Omental fat pad (tissue), 4 donors: ENCODE measurements around the gene WDR38. TPM values are rescaled to one million over a fixed set of nuclear protein-coding genes. Genes with fewer than 3 reads are reported as not detected.

Experiments used
- ATAC-seq: fragments of 150-250 bp; one replicate; pipeline ENCODE4 v1.9.1; 2016; ENCODE audit warnings: mild to moderate bottlenecking, moderate library complexity; ENCODE audit not compliant: low FRiP score
- DNase-seq: peaks from one replicate; pipeline ENCODE4 v3.0.0-alpha.2; 2019; ENCODE audit warnings: low spot score
- total RNA-seq, 4 donors: library from RNA; depleted of rRNA; stranded (reverse); fragments of >200 nt; gene quantifications; one replicate each; pipeline ENCODE4 v1.1.0, GENCODE V29; 2016
- TF ChIP-seq, protein P1 (sequence below), 3 donors: fragments of 450-650 bp; IDR thresholded peaks; one replicate each; pipeline ENCODE4 v1.5.1; 2016 to 2017; ENCODE audit warnings: antibody characterized with exemption in 3 of 3, mild to moderate bottlenecking in 3 of 3, moderate library complexity in 2 of 3

WDR38 gene
- total RNA-seq, 4 donors from 2014 or later: 0.36 TPM; not detected in 3

DNA sequence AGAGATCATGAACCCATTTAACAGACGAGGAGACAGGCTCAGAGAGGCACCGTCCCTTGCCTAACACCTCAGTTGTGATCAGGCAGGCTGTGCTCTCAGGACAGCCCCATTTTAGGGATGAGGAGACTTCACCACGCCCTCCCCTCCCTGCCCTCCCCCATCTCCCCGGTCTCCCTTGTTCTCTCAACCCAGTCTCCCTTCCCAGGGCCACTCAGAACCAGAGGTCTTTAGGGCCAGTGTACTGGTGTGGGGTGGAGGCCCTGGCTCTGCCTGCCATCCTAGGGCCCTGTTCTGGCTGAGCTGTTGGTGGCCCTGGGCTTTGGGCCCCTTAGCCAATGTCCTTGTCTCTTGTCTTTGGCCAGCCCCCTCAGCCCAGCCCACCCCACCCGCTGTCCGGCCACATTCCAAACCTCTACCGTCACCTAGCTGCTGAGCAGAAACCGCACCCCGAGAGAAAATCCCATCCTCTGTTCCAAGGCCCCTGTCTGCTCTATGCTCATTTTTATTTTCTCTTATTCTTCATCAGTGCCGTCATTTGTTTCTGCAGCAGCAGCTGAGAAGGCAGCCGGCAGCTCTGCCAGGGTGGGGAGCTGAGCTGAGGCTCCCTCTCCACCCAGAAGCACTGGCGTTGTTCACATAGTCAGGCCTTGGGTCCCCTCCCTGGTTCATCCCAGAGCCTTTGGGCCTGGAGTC, 42.5 kb upstream of the WDR38 start:
- TF ChIP-seq, protein P1, sequence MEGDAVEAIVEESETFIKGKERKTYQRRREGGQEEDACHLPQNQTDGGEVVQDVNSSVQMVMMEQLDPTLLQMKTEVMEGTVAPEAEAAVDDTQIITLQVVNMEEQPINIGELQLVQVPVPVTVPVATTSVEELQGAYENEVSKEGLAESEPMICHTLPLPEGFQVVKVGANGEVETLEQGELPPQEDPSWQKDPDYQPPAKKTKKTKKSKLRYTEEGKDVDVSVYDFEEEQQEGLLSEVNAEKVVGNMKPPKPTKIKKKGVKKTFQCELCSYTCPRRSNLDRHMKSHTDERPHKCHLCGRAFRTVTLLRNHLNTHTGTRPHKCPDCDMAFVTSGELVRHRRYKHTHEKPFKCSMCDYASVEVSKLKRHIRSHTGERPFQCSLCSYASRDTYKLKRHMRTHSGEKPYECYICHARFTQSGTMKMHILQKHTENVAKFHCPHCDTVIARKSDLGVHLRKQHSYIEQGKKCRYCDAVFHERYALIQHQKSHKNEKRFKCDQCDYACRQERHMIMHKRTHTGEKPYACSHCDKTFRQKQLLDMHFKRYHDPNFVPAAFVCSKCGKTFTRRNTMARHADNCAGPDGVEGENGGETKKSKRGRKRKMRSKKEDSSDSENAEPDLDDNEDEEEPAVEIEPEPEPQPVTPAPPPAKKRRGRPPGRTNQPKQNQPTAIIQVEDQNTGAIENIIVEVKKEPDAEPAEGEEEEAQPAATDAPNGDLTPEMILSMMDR (IDR thresholded peaks at IDR 0.05): no peak
- DNase-seq: no peak
- ATAC-seq: no peak

DNA sequence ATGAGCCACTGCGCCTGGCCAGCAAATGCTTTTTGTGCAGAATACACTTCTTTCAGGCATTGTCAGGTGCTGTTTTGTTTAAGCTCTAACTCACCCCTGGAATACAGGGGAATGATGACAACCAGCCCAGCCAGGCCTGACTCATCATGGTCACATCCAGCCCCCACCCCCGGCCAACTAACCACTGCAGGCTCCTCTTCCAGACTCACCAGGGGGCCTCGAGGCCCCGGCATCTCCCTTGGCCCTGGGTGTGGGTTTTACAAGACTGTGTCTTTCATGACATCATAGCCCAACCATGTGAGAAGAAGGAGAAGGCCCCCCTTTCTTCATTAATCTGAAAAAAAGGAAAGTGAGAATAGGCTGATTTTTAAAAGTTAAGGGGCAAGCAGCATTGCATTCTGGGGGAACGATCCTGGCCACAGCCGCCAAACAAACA, 40.8 kb upstream of the WDR38 start:
- ATAC-seq (no peak), DNase-seq (no peak)
- TF ChIP-seq, protein P1 (IDR thresholded peaks at IDR 0.05): no peak

DNA sequence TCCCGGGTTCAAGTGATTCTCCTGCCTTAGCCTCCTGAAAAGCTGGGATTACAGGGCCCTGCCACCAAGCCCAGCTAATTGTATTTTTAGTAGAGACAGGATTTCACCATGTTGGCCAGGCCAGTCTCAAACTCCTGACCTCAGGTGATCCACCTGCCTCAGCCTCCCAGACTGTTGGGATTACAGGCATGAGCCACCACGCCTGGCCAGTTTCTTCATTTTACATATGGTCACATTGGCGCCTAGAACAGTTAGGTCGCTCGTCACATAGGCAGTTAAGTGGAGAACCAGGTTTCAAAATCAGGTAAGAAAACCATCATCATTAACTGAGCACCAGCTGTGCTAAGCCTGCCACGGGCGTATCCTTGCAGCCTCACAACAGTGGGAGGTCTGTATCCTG, 40.2 kb upstream of the WDR38 start:
- TF ChIP-seq, protein P1 (IDR thresholded peaks at IDR 0.05): no peak

DNA sequence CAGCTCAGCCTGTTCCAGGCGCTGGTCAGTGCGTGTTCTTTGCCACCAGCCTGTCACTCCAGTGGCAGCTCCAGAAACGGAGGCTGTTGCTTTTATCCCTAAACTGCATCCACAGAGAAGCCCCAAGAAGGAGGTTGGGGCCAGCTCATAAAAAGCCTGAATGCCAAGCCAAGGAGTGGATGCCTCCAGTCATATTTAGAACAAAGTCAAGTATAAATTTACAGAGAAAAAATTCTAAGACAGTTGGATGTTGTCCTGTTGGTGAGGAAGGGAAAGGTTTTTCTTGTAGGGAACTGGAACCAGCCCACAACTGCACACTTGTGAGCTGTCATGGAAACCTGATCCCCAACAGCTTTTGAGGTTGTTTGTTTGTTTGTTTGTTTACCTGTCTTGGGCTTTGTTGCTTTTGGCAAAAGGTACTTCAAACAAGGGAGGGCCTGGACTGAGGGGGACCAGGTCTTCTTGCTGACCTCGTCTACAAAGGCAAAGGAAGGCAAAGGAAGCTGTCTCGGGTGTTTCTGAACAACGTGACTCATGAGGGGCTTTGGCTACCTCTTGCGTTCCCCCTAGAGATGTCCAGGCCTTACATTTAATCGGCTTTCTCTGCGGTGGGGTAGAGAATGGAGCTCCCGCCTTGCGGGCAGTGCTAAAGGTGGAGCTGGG, 39.6 kb upstream of the WDR38 start:
- ATAC-seq (no peak), DNase-seq (no peak)
- TF ChIP-seq, protein P1 (IDR thresholded peaks at IDR 0.05): no peak

More for the DNA sequence above, 40.2 kb upstream of the WDR38 start:
- ATAC-seq: no peak
- no peak for DNase-seq

DNA sequence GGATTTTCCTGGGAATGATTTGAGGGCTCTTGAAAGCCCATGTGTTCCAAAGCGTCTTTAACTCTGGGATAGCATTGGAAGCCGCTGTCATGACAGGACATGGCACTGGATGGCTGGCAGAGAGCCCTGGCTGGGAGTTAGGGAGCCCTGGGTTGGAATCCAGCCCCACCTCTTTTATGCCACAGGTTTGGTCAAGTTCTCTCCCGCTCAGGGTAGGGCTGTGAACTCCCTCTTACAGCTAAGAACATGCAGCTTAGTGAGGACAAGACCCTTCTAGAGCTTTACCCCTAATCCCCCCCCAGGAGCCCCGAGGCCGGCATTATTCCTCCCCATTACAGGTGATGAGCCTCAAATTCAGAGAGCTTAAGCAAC, 39.1 kb upstream of the WDR38 start:
- TF ChIP-seq, protein P1 (IDR thresholded peaks at IDR 0.05): no peak
- no peak for ATAC-seq
- DNase-seq: no peak

DNA sequence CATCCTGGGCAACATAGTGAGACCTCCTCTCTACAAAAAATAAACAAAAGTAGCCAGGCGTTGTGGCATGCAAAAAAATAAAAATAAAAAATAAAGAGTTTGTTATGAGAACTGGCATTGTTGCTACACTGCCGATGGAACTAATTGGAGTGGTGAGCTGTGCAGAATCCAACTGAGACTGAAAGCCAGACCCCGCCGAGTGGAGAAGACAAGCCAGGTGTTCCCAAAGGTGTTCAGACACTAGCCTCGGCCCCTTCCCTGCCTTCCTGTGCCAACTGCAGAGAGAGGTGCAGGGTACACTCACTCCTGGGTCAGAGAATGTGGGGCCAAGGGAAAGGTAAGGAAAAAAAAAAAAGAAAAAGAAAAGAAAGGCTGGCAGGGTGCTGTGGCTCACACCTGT, 37.7 kb upstream of the WDR38 start:
- TF ChIP-seq, protein P1 (IDR thresholded peaks at IDR 0.05): no peak
- DNase-seq: no peak
- ATAC-seq: no peak
